ENCODE measurements around the gene MINAR1.

MINAR1 gene, protein sequence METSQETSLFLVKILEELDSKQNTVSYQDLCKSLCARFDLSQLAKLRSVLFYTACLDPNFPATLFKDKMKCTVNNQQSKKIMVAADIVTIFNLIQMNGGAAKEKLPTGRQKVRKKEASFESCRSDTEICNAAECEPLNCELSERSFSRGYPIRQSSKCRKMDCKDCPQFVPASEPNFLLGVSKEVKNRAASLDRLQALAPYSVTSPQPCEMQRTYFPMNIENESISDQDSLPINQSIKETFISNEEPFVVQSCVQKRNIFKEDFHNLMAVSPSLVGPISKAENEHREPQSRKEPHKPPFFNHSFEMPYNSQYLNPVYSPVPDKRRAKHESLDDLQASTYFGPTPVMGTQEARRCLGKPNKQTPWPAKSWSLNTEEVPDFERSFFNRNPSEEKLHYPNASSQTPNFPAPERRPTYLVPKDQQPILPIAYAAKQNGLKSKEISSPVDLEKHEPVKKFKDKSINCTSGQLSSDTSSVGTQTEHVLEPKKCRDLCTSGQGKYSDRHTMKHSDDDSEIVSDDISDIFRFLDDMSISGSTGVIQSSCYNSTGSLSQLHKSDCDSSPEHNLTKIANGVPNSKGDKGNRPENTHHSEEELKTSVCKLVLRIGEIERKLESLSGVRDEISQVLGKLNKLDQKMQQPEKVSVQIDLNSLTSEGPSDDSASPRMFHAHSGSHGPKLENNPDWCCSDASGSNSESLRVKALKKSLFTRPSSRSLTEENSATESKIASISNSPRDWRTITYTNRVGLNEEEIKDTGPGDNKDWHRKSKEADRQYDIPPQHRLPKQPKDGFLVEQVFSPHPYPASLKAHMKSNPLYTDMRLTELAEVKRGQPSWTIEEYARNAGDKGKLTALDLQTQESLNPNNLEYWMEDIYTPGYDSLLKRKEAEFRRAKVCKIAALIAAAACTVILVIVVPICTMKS

DNA sequence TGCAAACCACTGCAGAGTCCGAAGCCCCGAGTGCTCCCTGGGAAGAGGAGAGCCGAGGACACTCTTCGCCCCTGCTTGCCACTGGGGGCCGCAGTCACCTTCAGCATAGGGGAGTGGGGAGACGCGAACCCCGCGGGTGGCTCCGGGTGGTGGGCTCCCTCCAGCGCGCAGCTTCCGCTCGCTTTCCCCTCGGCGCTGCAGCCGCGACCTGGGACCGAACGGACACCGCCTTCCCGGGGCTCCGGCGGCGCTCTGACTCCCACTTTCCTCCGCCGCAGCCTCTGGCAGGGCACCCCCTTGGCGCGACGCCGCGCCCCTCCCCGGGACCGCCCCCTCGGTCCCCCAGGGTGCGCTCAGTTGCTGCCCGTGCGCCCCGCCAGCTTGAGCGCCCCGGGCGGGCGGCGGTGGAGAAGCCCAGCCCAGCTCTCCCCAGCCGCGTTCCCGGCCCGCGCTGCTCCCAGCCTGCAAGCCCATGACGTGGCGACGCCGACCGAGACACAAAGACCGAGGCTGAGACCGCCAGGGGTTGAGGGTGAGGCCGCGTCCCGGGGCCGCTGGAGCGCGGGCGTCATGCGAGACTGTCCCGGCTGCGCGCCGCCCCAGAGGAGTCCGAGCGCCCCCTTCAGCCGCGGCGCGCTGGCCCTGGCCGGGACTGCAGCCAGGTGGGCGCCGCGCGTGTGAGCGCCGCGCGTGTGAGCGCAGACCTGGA is at the start of gene MINAR1:
TSS of gene MINAR1 (plus strand) at position 701 of the 709 bp plus-strand sequence. CDS start 23,812 bp downstream, outside the sequence.
- no peak for TF ChIP-seq Cebpa-rat (IDR thresholded peaks at IDR 0.05)
- Histone ChIP-seq H3K36me3 (no peaks in the 10 kb centered on the region; a peak in 1 of 22 replicates), H3K9me3 (replicated peaks in 1 of 11) (peaks cover 0 to 19% (median 16%) of the 10 kb centered on the region in 11 experiments; a peak in 21 of 22 replicates), H3K27me3 (peaks cover 42 to 55% (median 47%) of the 10 kb centered on the region in 11 experiments), H3K27ac (no peak within 1 kb of the TSS), H3K4me2 (peak within 1 kb of the TSS; percentile 36 to 80 (median 60); a peak in 21 of 22 replicates), H3K4me3 (peak within 1 kb of the TSS; percentile 4 to 54 (median 39); a peak in 16 of 20 replicates), H4K20me1 (peaks cover 0 to 9% (median 0%) of the 10 kb centered on the region in 11 experiments; a peak in 1 of 22 replicates), H3K4me1 (peaks cover 16 to 25% (median 19%) of the 10 kb centered on the region in 10 experiments; a peak in 19 of 20 replicates), H3K9ac (no peak within 1 kb of the TSS)

DNA sequence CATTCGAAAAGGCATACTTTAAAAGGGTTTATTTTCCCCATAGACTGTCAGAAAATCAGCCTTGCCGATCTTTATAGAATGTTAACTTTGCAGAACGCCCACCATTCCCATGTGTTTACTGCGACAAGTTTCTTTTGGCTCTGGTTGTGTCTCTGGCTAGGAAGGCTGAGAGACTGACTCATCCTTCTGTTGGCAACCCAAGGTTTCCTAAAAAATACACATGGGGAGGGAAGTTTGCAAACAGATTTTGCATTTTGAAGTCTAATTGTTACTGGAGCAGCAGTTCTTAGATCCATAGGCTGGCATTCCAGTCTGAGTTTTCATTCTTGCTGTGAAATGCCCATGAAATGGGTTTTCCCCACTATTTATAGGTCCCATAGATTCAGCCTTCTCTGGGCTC is 37.9 kb upstream of the MINAR1 start:
- Histone ChIP-seq H3K4me2 (no peak overlapping the region), H3K27me3 (no peaks in the 10 kb centered on the region), H3K9me3 (replicated peaks in 1 of 11) (peaks cover 0 to 13% (median 7%) of the 10 kb centered on the region in 11 experiments; a peak in 4 of 22 replicates), H3K27ac (no peak overlapping the region), H3K9ac (no peak overlapping the region), H3K36me3 (no peaks in the 10 kb centered on the region; a peak in 2 of 22 replicates), H3K4me3 (no peak overlapping the region), H4K20me1 (no peaks in the 10 kb centered on the region), H3K4me1 (no peaks in the 10 kb centered on the region)
- no peak for TF ChIP-seq Cebpa-rat (IDR thresholded peaks at IDR 0.05)

DNA sequence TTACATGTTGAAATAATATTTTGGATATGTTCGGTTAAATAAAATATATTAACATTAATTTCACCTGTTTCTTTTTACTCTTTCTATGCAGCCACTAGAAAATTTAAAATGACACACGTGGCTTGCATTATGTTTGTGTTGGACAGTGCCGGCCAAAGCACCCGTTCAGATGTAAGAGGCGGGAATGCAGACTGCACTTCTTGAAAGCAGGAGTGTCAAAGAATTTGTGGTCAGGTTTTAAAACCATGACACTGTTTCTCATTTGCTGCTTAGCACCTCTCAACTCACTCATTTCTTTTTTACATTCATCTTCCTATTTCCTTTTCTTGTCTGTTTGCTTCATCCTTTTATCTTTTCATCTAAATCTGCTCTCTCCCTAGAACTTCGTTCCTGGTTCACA is 35.3 kb upstream of the MINAR1 start:
- H3K9me3 ChIP-seq (replicated peaks in 1 of 11) = no peaks in the 10 kb centered on the region
- no peak overlapping the region for H3K27ac ChIP-seq
- no peak for TF ChIP-seq Cebpa-rat (IDR thresholded peaks at IDR 0.05)
- no peaks in the 10 kb centered on the region; a peak in 2 of 22 replicates for H3K36me3 ChIP-seq
- H3K4me2 ChIP-seq = no peak overlapping the region
- H3K4me1 ChIP-seq = no peaks in the 10 kb centered on the region
- no peaks in the 10 kb centered on the region for H3K27me3 ChIP-seq
- no peak overlapping the region for H3K9ac ChIP-seq
- no peaks in the 10 kb centered on the region for H4K20me1 ChIP-seq
- no peak overlapping the region for H3K4me3 ChIP-seq

DNA sequence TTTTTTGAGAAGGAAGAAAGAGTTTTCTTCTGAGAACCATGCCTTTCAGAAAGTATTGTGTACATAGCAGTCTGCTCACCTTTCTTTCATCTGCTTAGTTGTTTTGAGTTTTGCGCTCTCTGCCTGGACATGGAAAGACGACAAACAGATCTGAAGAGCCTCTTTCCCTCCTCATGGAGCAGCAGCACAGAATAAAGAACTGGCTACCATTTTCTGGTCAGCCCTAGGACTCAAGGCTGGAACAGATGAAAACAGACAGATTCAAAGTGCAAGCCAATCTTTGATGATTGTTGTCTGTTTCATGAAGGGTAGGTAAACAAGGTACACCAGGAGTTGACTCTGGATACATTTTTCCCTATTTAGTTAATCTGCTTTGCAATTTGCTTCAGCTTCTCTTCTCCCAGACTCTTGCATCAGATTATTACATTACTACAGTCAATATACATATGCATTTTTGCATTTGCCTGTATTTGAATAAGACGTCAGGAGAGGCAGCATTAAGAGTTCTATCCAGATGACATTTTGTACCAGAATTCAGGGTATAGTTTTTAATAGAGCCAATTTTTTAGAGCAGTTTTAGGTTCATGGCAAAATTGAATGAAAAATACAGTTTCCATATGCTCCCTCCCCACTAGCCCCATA is 34.7 kb upstream of the MINAR1 start:
- H3K4me3 ChIP-seq = no peak overlapping the region
- no peaks in the 10 kb centered on the region for H3K27me3 ChIP-seq
- no peaks in the 10 kb centered on the region for H3K9me3 ChIP-seq (replicated peaks in 1 of 11)
- H3K4me2 ChIP-seq = no peak overlapping the region
- H3K36me3 ChIP-seq = no peaks in the 10 kb centered on the region; a peak in 2 of 22 replicates
- no peaks in the 10 kb centered on the region for H3K4me1 ChIP-seq
- no peak overlapping the region for H3K9ac ChIP-seq
- H3K27ac ChIP-seq = no peak overlapping the region
- no peaks in the 10 kb centered on the region for H4K20me1 ChIP-seq
- TF ChIP-seq Cebpa-rat (IDR thresholded peaks at IDR 0.05) = no peak

DNA sequence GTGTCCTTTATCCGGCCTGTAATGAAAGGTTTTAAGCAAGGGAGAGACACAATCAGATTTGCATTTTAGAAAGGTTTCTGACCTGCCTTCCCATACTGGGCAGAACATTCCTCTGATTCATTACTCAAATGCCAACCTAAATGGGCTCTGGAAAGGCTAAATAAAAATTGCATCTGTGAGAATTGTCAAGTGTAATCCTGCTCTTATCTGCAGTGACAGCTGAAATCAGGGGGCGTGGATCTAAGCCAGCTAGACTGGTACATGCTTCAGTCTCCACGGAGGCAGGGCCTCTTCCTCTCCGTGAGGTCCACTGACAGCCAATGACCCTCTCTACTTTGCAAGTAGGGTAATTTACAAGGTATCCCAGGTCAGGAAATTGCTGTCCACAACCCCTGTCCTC is 32.5 kb upstream of the MINAR1 start:
- Histone ChIP-seq H3K4me3 (no peak overlapping the region), H3K27me3 (no peaks in the 10 kb centered on the region), H3K9me3 (replicated peaks in 1 of 11) (no peaks in the 10 kb centered on the region), H3K27ac (no peak overlapping the region), H3K36me3 (no peaks in the 10 kb centered on the region; a peak in 2 of 22 replicates), H3K4me1 (no peaks in the 10 kb centered on the region), H3K4me2 (no peak overlapping the region), H3K9ac (no peak overlapping the region), H4K20me1 (no peaks in the 10 kb centered on the region)
- no peak for TF ChIP-seq Cebpa-rat (IDR thresholded peaks at IDR 0.05)

DNA sequence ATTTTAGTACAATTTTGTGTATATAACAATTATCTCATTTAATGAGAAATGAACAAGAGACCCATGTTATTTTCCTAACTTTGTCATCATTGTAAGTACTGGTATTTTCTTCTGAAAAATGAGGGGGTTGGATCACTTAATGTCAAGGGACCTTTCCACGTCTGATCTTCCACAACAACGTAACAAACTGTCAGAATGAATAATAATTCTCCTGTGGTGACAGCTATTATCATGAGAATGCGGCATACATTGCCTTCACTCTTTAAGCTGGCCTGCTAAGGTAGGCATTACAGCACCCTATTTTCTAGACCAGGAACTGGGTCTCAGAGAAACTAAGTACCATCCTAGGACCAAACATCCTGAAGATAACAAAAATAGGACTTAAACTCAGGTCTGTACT is 31.5 kb upstream of the MINAR1 start:
- H3K9me3 ChIP-seq (replicated peaks in 1 of 11) = no peaks in the 10 kb centered on the region
- H3K4me3 ChIP-seq = no peak overlapping the region
- no peaks in the 10 kb centered on the region for H4K20me1 ChIP-seq
- H3K36me3 ChIP-seq = no peaks in the 10 kb centered on the region; a peak in 2 of 22 replicates
- no peak overlapping the region for H3K9ac ChIP-seq
- H3K27me3 ChIP-seq = no peaks in the 10 kb centered on the region
- no peak overlapping the region for H3K27ac ChIP-seq
- no peak overlapping the region for H3K4me2 ChIP-seq
- no peaks in the 10 kb centered on the region for H3K4me1 ChIP-seq
- no peak for TF ChIP-seq Cebpa-rat (IDR thresholded peaks at IDR 0.05)

DNA sequence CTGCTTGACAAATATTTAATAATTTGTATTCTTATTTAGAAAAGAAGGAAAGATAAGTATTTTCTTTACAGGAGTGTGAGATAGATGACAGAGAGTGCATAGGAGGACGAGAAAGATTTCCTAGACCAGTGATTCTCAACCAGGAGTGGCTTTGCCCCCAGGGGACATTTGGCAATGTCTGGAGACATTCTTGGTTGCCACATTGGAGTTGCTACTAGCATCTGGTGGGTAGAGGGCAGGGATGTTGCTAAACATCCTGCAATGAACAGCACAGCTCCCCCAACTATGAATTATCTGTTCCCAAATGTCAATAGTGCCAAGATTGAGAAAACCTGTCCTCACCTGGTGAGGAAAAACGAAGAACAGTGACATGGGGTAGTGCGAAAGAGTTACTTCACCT is 30.8 kb upstream of the MINAR1 start:
- Histone ChIP-seq H3K4me2 (no peak overlapping the region; a peak in 3 of 22 replicates), H3K4me3 (no peak overlapping the region), H3K27ac (no peak overlapping the region; a peak in 1 of 22 replicates), H3K36me3 (no peaks in the 10 kb centered on the region; a peak in 2 of 22 replicates), H4K20me1 (no peaks in the 10 kb centered on the region), H3K4me1 (no peaks in the 10 kb centered on the region), H3K9me3 (replicated peaks in 1 of 11) (no peaks in the 10 kb centered on the region), H3K9ac (no peak overlapping the region), H3K27me3 (no peaks in the 10 kb centered on the region)
- TF ChIP-seq Cebpa-rat (IDR thresholded peaks at IDR 0.05) = peak in 2 of 11 experiments; percentile 32 to 37; a peak in 1 of 22 replicates

DNA sequence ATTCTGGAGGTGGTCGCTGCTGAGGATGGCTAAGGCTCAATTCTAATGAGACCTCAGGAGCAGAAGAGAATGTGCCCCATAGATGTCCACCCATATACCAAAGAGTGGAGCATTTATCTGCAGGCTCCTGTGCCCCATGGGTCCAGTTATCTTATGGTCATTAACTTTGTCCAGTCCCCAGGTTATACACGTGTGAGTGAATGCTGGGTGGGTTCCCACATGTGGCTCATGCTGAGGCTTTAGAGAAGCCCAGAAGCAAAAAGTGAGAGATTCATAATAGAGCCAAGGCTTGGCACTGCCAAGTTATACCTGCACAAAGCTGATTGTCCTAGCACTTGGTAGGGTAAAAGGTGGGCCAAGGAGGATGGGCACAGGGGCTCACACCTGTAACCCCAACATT is 30.0 kb upstream of the MINAR1 start:
- Histone ChIP-seq H3K4me2 (no peak overlapping the region), H3K9me3 (replicated peaks in 1 of 11) (no peaks in the 10 kb centered on the region), H4K20me1 (no peaks in the 10 kb centered on the region), H3K36me3 (no peaks in the 10 kb centered on the region; a peak in 2 of 22 replicates), H3K4me3 (no peak overlapping the region), H3K9ac (no peak overlapping the region), H3K27ac (no peak overlapping the region; a peak in 1 of 22 replicates), H3K4me1 (no peaks in the 10 kb centered on the region), H3K27me3 (no peaks in the 10 kb centered on the region)
- TF ChIP-seq Cebpa-rat (IDR thresholded peaks at IDR 0.05) = no peak
